ENCODE data around the gene KLF6.

Gene KLF6

GRCh38 chr10:3774018-3774813 is 10.8 kb downstream of the KLF6 start:
- Histone ChIP-seq H3K27ac (ENCODE audit: extremely low read depth, low read depth, low read length) (no peak overlapping the region), H3K9me3 (ENCODE audit: control insufficient read depth, insufficient read depth, low read depth, low read length) (no peaks in the 10 kb centered on the region), H3K36me3 (ENCODE audit: control insufficient read depth in 2 of 2, insufficient read depth in 1 of 2, low read length in 2 of 2) (peaks cover 0 to 22% of the 10 kb centered on the region in 2 experiments; a peak in 1 of 3 replicates), H3K4me1 (ENCODE audit: control insufficient read depth, insufficient read depth, low read length) (peaks cover 13% of the 10 kb centered on the region), H3K4me3 (ENCODE audit: low read depth, low read length) (no peak overlapping the region)
- POLR2A ChIA-PET = interaction anchor here (4.2 kb wide), 1 partner anchor 11 kb away, joined by 33 read pairs; the partner anchor contains the start of gene KLF6
- no peak for TF ChIP-seq ZNF350 (tag by site-specific recombination; IDR thresholded peaks at IDR 0.05)
- no peak for TF ChIP-seq ZSCAN23 (tag by site-specific recombination; IDR thresholded peaks at IDR 0.05)
- no peak for TF ChIP-seq ZNF169 (tag by site-specific recombination; IDR thresholded peaks at IDR 0.05)
- no peak for TF ChIP-seq ZNF530 (tag by site-specific recombination; IDR thresholded peaks at IDR 0.05; ENCODE audit: low read depth)
- TF ChIP-seq SCRT2 (tag by site-specific recombination; IDR thresholded peaks at IDR 0.05) = no peak
- TF ChIP-seq ZNF571 (tag by site-specific recombination; IDR thresholded peaks at IDR 0.05) = no peak
- no peak for TF ChIP-seq ZNF24 (tag by site-specific recombination; IDR thresholded peaks at IDR 0.05)
- CTCF ChIA-PET = interaction anchor here (0.6 kb wide), 3 partner anchors 77 to 702 kb away, joined by 3 to 4 read pairs (median 3); no protein-coding TSS in a partner anchor

GRCh38 chr10:3773460-3774017 is 11.5 kb downstream of the KLF6 start:
- peaks cover 0 to 16% of the 10 kb centered on the region in 2 experiments; a peak in 1 of 3 replicates for H3K36me3 ChIP-seq (ENCODE audit: control insufficient read depth in 2 of 2, insufficient read depth in 1 of 2, low read length in 2 of 2)
- no peak for TF ChIP-seq ZBTB1 (tag by site-specific recombination; IDR thresholded peaks at IDR 0.05)
- no peak for TF ChIP-seq TSHZ1 (tag by site-specific recombination; IDR thresholded peaks at IDR 0.05; ENCODE audit: borderline replicate concordance)
- no peak for TF ChIP-seq ZFP3 (tag by site-specific recombination; IDR thresholded peaks at IDR 0.05; ENCODE audit: low read depth)
- TF ChIP-seq ZNF785 (tag by site-specific recombination; IDR thresholded peaks at IDR 0.05) = no peak
- TF ChIP-seq SP2 (tag by site-specific recombination; IDR thresholded peaks at IDR 0.05) = no peak
- no peak for TF ChIP-seq BCL11B (tag by site-specific recombination; IDR thresholded peaks at IDR 0.05; ENCODE audit: low read depth)
- POLR2A ChIA-PET = interaction anchor here (4.2 kb wide), 1 partner anchor 11 kb away, joined by 33 read pairs; the partner anchor contains the start of gene KLF6
- CTCF ChIA-PET = interaction anchor here (0.6 kb wide), 1 partner anchor 703 kb away, joined by 3 read pairs; no protein-coding TSS in a partner anchor
- H3K4me1 ChIP-seq (ENCODE audit: control insufficient read depth, insufficient read depth, low read length) = peaks cover 13% of the 10 kb centered on the region
- no peak overlapping the region for H3K27ac ChIP-seq (ENCODE audit: extremely low read depth, low read depth, low read length)
- no peaks in the 10 kb centered on the region for H3K9me3 ChIP-seq (ENCODE audit: control insufficient read depth, insufficient read depth, low read depth, low read length)
- H3K4me3 ChIP-seq (ENCODE audit: low read depth, low read length) = no peak overlapping the region

- no peak overlapping the region for H3K27ac ChIP-seq (ENCODE audit: extremely low read depth, low read depth, low read length)
- CTCF ChIA-PET = interaction anchor here (0.7 kb wide), 1 partner anchor 38 kb away, joined by 3 read pairs; no protein-coding TSS in a partner anchor
- H3K36me3 ChIP-seq (ENCODE audit: control insufficient read depth in 2 of 2, insufficient read depth in 1 of 2, low read length in 2 of 2) = peaks cover 0 to 7% of the 10 kb centered on the region in 2 experiments; a peak in 1 of 3 replicates
- no peaks in the 10 kb centered on the region for H3K9me3 ChIP-seq (ENCODE audit: control insufficient read depth, insufficient read depth, low read depth, low read length)
- POLR2A ChIA-PET = no interaction called here
- H3K4me3 ChIP-seq (ENCODE audit: low read depth, low read length) = no peak overlapping the region
- H3K4me1 ChIP-seq (ENCODE audit: control insufficient read depth, insufficient read depth, low read length) = peaks cover 13% of the 10 kb centered on the region
- TF ChIP-seq ZNF658 (tag by site-specific recombination; IDR thresholded peaks at IDR 0.05) = no peak
- no peak for TF ChIP-seq ZNF529 (tag by site-specific recombination; IDR thresholded peaks at IDR 0.05; ENCODE audit: insufficient replicate concordance)
- TF ChIP-seq ZBTB7A (tag by site-specific recombination; IDR thresholded peaks at IDR 0.05; ENCODE audit: low read depth) = no peak
- no peak for TF ChIP-seq ZNF660 (tag by site-specific recombination; IDR thresholded peaks at IDR 0.05)
- TF ChIP-seq ZNF654 (tag by site-specific recombination; IDR thresholded peaks at IDR 0.05; ENCODE audit: low read depth) = no peak
- no peak for TF ChIP-seq ZNF354C (tag by site-specific recombination; IDR thresholded peaks at IDR 0.05; ENCODE audit: borderline replicate concordance, low read depth)
- no peak for TF ChIP-seq ZNF335 (tag by site-specific recombination; conservative IDR thresholded peaks at IDR 0.05)
- TF ChIP-seq ZNF292 (tag by site-specific recombination; IDR thresholded peaks at IDR 0.05; ENCODE audit: borderline replicate concordance, low read depth) = no peak
- TF ChIP-seq HOXD13 (CRISPR knock-in tag; IDR thresholded peaks at IDR 0.05; ENCODE audit: borderline replicate concordance) = no peak
- no peak for TF ChIP-seq ZSCAN5A (tag by site-specific recombination; IDR thresholded peaks at IDR 0.05)
These were observed 12.4 kb downstream of the KLF6 start for GRCh38 chr10:3772361-3773171.
